OCI-LY1 (cell line): ENCODE measurements around the gene C4orf17.

Experiments
- H2AFZ ChIP-seq: fragments of 200-600 bp; sonication (generic), shearing (Covaris generic); 2 replicates; pipeline ENCODE4 v1.6.0; 2014; ENCODE audit warnings: antibody characterized with exemption, mild to moderate bottlenecking, low read length
- H3F3A ChIP-seq: fragments of 200-600 bp; sonication (generic), shearing (Covaris generic); 2 replicates; pipeline ENCODE4 v1.6.0; 2014; ENCODE audit warnings: mild to moderate bottlenecking, antibody characterized with exemption, low read length, moderate library complexity; ENCODE audit not compliant: insufficient read depth
- H3K27ac ChIP-seq: fragments of 200-600 bp; sonication (generic); 2 replicates; pipeline ENCODE4 v1.5.1; 2014; ENCODE audit warnings: low read length, mixed run types, mild to moderate bottlenecking, low read depth; ENCODE audit not compliant: poor library complexity, severe bottlenecking
- H3K27me3 ChIP-seq: fragments of 200-600 bp; sonication (generic); 2 replicates; pipeline ENCODE4 v1.6.0; 2014; ENCODE audit warnings: antibody characterized with exemption, mild to moderate bottlenecking, low read length, moderate library complexity; ENCODE audit not compliant: insufficient read depth
- H3K36me3 ChIP-seq: fragments of 200-600 bp; sonication (generic); 2 replicates; pipeline ENCODE4 v1.6.1; 2014; ENCODE audit warnings: mild to moderate bottlenecking, antibody characterized with exemption, low read length, moderate library complexity, mixed read lengths; ENCODE audit not compliant: insufficient read depth
- H3K4me1 ChIP-seq: fragments of 200-600 bp; sonication (generic); 2 replicates; pipeline ENCODE4 v1.5.1; 2014; ENCODE audit warnings: mild to moderate bottlenecking, low read length, moderate library complexity; ENCODE audit not compliant: insufficient read depth, severe bottlenecking
- H3K4me2 ChIP-seq: fragments of 200-600 bp; sonication (generic), shearing (Covaris generic); 2 replicates; pipeline ENCODE4 v1.6.1; 2014; ENCODE audit warnings: low read length
- H3K4me3 ChIP-seq: fragments of 200-600 bp; sonication (generic); 2 replicates; pipeline ENCODE4 v1.5.1; 2014; ENCODE audit warnings: low read length, low read depth, mild to moderate bottlenecking, mixed read lengths; ENCODE audit not compliant: poor library complexity, severe bottlenecking
- H3K79me2 ChIP-seq: fragments of 200-600 bp; shearing (Covaris generic); 2 replicates; pipeline ENCODE4 v1.6.1; 2016; ENCODE audit warnings: mixed run types, low read length, mixed read lengths; ENCODE audit not compliant: insufficient read depth
- H3K9ac ChIP-seq: fragments of 200-600 bp; sonication (generic), shearing (Covaris generic); 2 replicates; pipeline ENCODE4 v1.6.1; 2014; ENCODE audit warnings: mild to moderate bottlenecking, low read length, mixed read lengths
- H3K9me2 ChIP-seq: fragments of 200-600 bp; sonication (generic), shearing (Covaris generic); 2 replicates; pipeline ENCODE4 v1.6.1; 2014; ENCODE audit warnings: low read depth, mild to moderate bottlenecking, low read length, mixed read lengths
- H3K9me3 ChIP-seq: fragments of 200-600 bp; shearing (Covaris generic); 2 replicates; pipeline ENCODE4 v1.6.1; 2014; ENCODE audit warnings: low read length, mixed read lengths
- H4K20me1 ChIP-seq: fragments of 200-600 bp; sonication (generic), shearing (Covaris generic); 2 replicates; pipeline ENCODE4 v1.6.0; 2016; ENCODE audit warnings: mild to moderate bottlenecking, low read length; ENCODE audit not compliant: insufficient read depth
- CTCF ChIP-seq: fragments of 200-600 bp; sonication (generic), shearing (Covaris generic); IDR thresholded peaks from 2 replicates; pipeline ENCODE4 v1.5.1; 2017; ENCODE audit warnings: mild to moderate bottlenecking, antibody characterized with exemption, low read length, moderate library complexity, mixed read lengths
- EZH2 ChIP-seq: fragments of 200-600 bp; sonication (generic), shearing (Covaris generic); IDR thresholded peaks from 2 replicates; pipeline ENCODE4 v1.8.0; 2017; ENCODE audit warnings: borderline replicate concordance, mixed run types, mild to moderate bottlenecking, antibody characterized with exemption, low read length, moderate library complexity, mixed read lengths

C4orf17 gene

GRCh38 chr4:99507762-99508161 is 3.1 kb upstream of the C4orf17 start:
- TF ChIP-seq CTCF (no peak), EZH2 (no peak)
- Histone ChIP-seq H3K9me3 (no peaks in the 10 kb centered on the region), H3K4me1 (no peaks in the 10 kb centered on the region), H3F3A (no peaks in the 10 kb centered on the region), H3K4me2 (no peak overlapping the region), H3K36me3 (no peaks in the 10 kb centered on the region), H3K9me2 (no peaks in the 10 kb centered on the region), H3K4me3 (no peak overlapping the region), H2AFZ (no peak overlapping the region), H3K9ac (no peak overlapping the region), H4K20me1 (no peaks in the 10 kb centered on the region), H3K27ac (no peak overlapping the region), H3K27me3 (no peaks in the 10 kb centered on the region), H3K79me2 (no peaks in the 10 kb centered on the region)

- no peaks in the 10 kb centered on the region for H3K4me1 ChIP-seq
These were observed 7.9 kb downstream of the C4orf17 start for GRCh38 chr4:99518601-99519295.

GRCh38 chr4:99529228-99529627 is 18.4 kb downstream of the C4orf17 start:
- H3K9me3 ChIP-seq, result no peaks in the 10 kb centered on the region
- H3K4me3 ChIP-seq, result no peak overlapping the region
- TF ChIP-seq CTCF, result no peak
- TF ChIP-seq EZH2, result no peak
- no peak overlapping the region for H2AFZ ChIP-seq
- H3K9me2 ChIP-seq, result no peaks in the 10 kb centered on the region
- H3K27ac ChIP-seq, result no peak overlapping the region
- H3K36me3 ChIP-seq, result no peaks in the 10 kb centered on the region
- H4K20me1 ChIP-seq, result no peaks in the 10 kb centered on the region
- no peaks in the 10 kb centered on the region for H3K79me2 ChIP-seq
- H3K27me3 ChIP-seq, result no peaks in the 10 kb centered on the region
- H3K4me1 ChIP-seq, result no peaks in the 10 kb centered on the region
- H3K9ac ChIP-seq, result no peak overlapping the region
- no peak overlapping the region for H3K4me2 ChIP-seq
- no peaks in the 10 kb centered on the region for H3F3A ChIP-seq

More at GRCh38 chr4:99518601-99519295, 7.9 kb downstream of the C4orf17 start:
- H3K36me3 ChIP-seq, result no peaks in the 10 kb centered on the region
- no peaks in the 10 kb centered on the region for H3K9me3 ChIP-seq
- no peak overlapping the region for H2AFZ ChIP-seq
- H3K27ac ChIP-seq, result no peak overlapping the region
- no peak overlapping the region for H3K4me3 ChIP-seq
- no peak overlapping the region for H3K9ac ChIP-seq
- no peaks in the 10 kb centered on the region for H4K20me1 ChIP-seq
- no peak for TF ChIP-seq EZH2
- TF ChIP-seq CTCF, result no peak
- H3K79me2 ChIP-seq, result no peaks in the 10 kb centered on the region
- no peaks in the 10 kb centered on the region for H3K9me2 ChIP-seq
- H3K27me3 ChIP-seq, result no peaks in the 10 kb centered on the region
- no peak overlapping the region for H3K4me2 ChIP-seq
- H3F3A ChIP-seq, result no peaks in the 10 kb centered on the region
